ENCODE measurements around the gene THSD4.

DNA sequence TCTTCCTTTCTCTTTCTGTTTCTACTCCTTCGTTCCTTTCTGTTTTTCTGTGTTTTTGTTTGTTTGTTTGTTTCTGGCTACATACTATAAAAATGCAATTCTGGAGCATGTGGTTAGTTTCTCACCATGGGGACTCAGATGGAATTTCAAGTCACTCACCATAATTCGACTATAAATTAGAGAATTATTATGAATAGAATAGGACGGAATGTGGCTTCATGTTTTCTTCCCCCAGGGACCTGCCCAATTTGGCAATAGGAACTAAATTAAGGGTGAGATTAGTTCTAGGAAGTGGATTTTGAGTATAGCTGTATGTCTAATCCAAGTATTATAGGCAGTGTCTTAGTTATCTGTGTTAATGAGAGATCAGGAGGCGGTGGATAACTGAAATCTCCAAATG is 96.9 kb downstream of the THSD4 start:
- TF ChIP-seq, protein P1, sequence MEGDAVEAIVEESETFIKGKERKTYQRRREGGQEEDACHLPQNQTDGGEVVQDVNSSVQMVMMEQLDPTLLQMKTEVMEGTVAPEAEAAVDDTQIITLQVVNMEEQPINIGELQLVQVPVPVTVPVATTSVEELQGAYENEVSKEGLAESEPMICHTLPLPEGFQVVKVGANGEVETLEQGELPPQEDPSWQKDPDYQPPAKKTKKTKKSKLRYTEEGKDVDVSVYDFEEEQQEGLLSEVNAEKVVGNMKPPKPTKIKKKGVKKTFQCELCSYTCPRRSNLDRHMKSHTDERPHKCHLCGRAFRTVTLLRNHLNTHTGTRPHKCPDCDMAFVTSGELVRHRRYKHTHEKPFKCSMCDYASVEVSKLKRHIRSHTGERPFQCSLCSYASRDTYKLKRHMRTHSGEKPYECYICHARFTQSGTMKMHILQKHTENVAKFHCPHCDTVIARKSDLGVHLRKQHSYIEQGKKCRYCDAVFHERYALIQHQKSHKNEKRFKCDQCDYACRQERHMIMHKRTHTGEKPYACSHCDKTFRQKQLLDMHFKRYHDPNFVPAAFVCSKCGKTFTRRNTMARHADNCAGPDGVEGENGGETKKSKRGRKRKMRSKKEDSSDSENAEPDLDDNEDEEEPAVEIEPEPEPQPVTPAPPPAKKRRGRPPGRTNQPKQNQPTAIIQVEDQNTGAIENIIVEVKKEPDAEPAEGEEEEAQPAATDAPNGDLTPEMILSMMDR (conservative IDR thresholded peaks at IDR 0.05; ENCODE audit: low read length) = no peak
- no peak for TF ChIP-seq EZH2phosphoT487 (IDR thresholded peaks at IDR 0.05; ENCODE audit: borderline replicate concordance, low read depth, low read length)
